OCI-LY1 (cell line): ENCODE data around the gene RCN2.
A peak's percentile ranks its signal among the peaks of the same experiment; 100 is the strongest.

Experiments used
- H2AFZ ChIP-seq: fragments of 200-600 bp; sonication (generic), shearing (Covaris generic); 2 replicates; pipeline ENCODE4 v1.6.0; 2014; ENCODE audit warnings: antibody characterized with exemption, mild to moderate bottlenecking, low read length
- H3F3A ChIP-seq: fragments of 200-600 bp; sonication (generic), shearing (Covaris generic); 2 replicates; pipeline ENCODE4 v1.6.0; 2014; ENCODE audit warnings: mild to moderate bottlenecking, antibody characterized with exemption, low read length, moderate library complexity; ENCODE audit not compliant: insufficient read depth
- H3K27ac ChIP-seq: fragments of 200-600 bp; sonication (generic); 2 replicates; pipeline ENCODE4 v1.5.1; 2014; ENCODE audit warnings: low read length, mixed run types, mild to moderate bottlenecking, low read depth; ENCODE audit not compliant: poor library complexity, severe bottlenecking
- H3K27me3 ChIP-seq: fragments of 200-600 bp; sonication (generic); 2 replicates; pipeline ENCODE4 v1.6.0; 2014; ENCODE audit warnings: antibody characterized with exemption, mild to moderate bottlenecking, low read length, moderate library complexity; ENCODE audit not compliant: insufficient read depth
- H3K36me3 ChIP-seq: fragments of 200-600 bp; sonication (generic); 2 replicates; pipeline ENCODE4 v1.6.1; 2014; ENCODE audit warnings: mild to moderate bottlenecking, antibody characterized with exemption, low read length, moderate library complexity, mixed read lengths; ENCODE audit not compliant: insufficient read depth
- H3K4me1 ChIP-seq: fragments of 200-600 bp; sonication (generic); 2 replicates; pipeline ENCODE4 v1.5.1; 2014; ENCODE audit warnings: mild to moderate bottlenecking, low read length, moderate library complexity; ENCODE audit not compliant: insufficient read depth, severe bottlenecking
- H3K4me2 ChIP-seq: fragments of 200-600 bp; sonication (generic), shearing (Covaris generic); 2 replicates; pipeline ENCODE4 v1.6.1; 2014; ENCODE audit warnings: low read length
- H3K4me3 ChIP-seq: fragments of 200-600 bp; sonication (generic); 2 replicates; pipeline ENCODE4 v1.5.1; 2014; ENCODE audit warnings: low read length, low read depth, mild to moderate bottlenecking, mixed read lengths; ENCODE audit not compliant: poor library complexity, severe bottlenecking
- H3K79me2 ChIP-seq: fragments of 200-600 bp; shearing (Covaris generic); 2 replicates; pipeline ENCODE4 v1.6.1; 2016; ENCODE audit warnings: mixed run types, low read length, mixed read lengths; ENCODE audit not compliant: insufficient read depth
- H3K9ac ChIP-seq: fragments of 200-600 bp; sonication (generic), shearing (Covaris generic); 2 replicates; pipeline ENCODE4 v1.6.1; 2014; ENCODE audit warnings: mild to moderate bottlenecking, low read length, mixed read lengths
- H3K9me2 ChIP-seq: fragments of 200-600 bp; sonication (generic), shearing (Covaris generic); 2 replicates; pipeline ENCODE4 v1.6.1; 2014; ENCODE audit warnings: low read depth, mild to moderate bottlenecking, low read length, mixed read lengths
- H3K9me3 ChIP-seq: fragments of 200-600 bp; shearing (Covaris generic); 2 replicates; pipeline ENCODE4 v1.6.1; 2014; ENCODE audit warnings: low read length, mixed read lengths
- H4K20me1 ChIP-seq: fragments of 200-600 bp; sonication (generic), shearing (Covaris generic); 2 replicates; pipeline ENCODE4 v1.6.0; 2016; ENCODE audit warnings: mild to moderate bottlenecking, low read length; ENCODE audit not compliant: insufficient read depth
- EZH2 ChIP-seq: fragments of 200-600 bp; sonication (generic), shearing (Covaris generic); IDR thresholded peaks from 2 replicates; pipeline ENCODE4 v1.8.0; 2017; ENCODE audit warnings: borderline replicate concordance, mixed run types, mild to moderate bottlenecking, antibody characterized with exemption, low read length, moderate library complexity, mixed read lengths
- TF ChIP-seq, protein P1 (sequence below): fragments of 200-600 bp; sonication (generic), shearing (Covaris generic); IDR thresholded peaks from 2 replicates; pipeline ENCODE4 v1.5.1; 2017; ENCODE audit warnings: mild to moderate bottlenecking, antibody characterized with exemption, low read length, moderate library complexity, mixed read lengths

RCN2 gene

DNA sequence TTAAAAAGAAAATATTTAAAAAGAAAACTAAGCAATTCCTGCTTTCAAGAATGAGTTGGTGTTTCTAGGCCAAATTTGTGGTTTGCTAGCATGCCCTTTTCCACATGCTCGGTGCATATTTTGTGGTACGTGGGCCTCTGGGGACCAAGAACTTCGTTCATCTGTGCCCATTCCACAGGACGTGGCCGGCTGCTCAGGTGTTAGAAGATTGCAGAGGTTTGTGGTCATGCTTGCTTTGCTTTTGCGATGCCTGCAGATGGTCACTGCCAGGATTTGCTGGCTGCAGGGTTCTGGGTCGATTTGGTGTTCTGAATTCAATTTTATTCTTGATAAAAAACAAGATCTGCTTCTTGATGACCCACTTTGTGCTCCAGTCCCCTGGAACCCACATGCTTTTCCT, 70.9 kb downstream of the RCN2 start:
- H4K20me1 ChIP-seq: no peaks in the 10 kb centered on the region
- H3K4me3 ChIP-seq: no peak overlapping the region
- TF ChIP-seq EZH2: no peak
- TF ChIP-seq, protein P1, sequence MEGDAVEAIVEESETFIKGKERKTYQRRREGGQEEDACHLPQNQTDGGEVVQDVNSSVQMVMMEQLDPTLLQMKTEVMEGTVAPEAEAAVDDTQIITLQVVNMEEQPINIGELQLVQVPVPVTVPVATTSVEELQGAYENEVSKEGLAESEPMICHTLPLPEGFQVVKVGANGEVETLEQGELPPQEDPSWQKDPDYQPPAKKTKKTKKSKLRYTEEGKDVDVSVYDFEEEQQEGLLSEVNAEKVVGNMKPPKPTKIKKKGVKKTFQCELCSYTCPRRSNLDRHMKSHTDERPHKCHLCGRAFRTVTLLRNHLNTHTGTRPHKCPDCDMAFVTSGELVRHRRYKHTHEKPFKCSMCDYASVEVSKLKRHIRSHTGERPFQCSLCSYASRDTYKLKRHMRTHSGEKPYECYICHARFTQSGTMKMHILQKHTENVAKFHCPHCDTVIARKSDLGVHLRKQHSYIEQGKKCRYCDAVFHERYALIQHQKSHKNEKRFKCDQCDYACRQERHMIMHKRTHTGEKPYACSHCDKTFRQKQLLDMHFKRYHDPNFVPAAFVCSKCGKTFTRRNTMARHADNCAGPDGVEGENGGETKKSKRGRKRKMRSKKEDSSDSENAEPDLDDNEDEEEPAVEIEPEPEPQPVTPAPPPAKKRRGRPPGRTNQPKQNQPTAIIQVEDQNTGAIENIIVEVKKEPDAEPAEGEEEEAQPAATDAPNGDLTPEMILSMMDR: no peak
- no peaks in the 10 kb centered on the region for H3K79me2 ChIP-seq
- no peaks in the 10 kb centered on the region for H3K9me2 ChIP-seq
- no peak overlapping the region for H2AFZ ChIP-seq
- no peaks in the 10 kb centered on the region; the same call in 1 of the 2 replicates for H3K27me3 ChIP-seq
- H3K4me1 ChIP-seq: peaks cover 15% of the 10 kb centered on the region
- H3K36me3 ChIP-seq: no peaks in the 10 kb centered on the region
- H3F3A ChIP-seq: no peaks in the 10 kb centered on the region
- H3K27ac ChIP-seq: no peak overlapping the region
- H3K4me2 ChIP-seq: peak overlapping the region; percentile 35; the same call in 1 of the 2 replicates
- no peak overlapping the region for H3K9ac ChIP-seq
- no peaks in the 10 kb centered on the region for H3K9me3 ChIP-seq

DNA sequence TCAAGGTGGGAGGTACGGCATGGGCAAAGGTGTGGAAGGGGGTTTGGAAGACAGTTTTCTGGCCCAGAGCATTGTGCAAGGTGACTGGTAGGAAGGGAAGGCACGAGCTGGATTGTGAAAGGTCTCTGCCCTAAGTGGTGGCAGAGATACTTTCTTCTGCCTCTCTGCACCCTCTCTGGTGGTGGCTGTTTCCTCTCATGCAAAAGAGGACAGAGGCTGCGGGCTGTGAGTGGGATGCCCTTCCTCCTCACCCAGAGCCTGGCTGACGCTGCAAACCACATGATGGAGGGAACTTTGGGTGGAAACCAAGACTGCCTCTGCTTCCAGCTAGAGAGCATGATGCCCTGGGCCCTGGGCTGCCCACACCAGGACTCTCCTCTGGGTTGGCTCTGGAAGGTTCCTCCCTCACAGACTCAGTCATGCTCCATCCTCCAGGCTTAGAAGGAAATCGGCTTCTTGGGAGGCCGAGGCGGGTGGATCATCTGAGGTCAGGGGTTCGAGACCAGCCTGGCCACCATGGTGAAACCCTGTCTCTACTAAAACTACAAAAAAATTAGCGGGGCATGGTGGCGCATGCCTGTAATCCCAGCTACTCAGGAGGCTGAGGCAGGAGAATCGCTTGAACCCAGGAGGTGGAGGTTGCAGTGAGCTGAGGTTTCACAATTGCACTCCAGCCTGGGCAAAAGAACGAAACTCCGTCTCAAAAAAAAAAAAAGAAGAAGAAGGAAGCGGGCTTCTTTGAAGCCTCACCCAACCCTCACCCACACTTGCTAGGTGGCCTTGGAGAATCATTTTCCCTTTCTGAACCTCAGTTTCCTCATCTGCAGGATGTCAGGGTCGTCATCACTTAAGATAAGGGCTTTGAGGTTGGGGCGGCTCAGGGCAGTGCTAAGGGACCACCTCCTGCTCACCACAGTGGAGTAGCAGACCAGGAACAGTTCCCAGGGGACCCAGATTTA, 71.7 kb downstream of the RCN2 start:
- Histone ChIP-seq H4K20me1 (no peaks in the 10 kb centered on the region), H2AFZ (no peak overlapping the region), H3K4me3 (no peak overlapping the region), H3K9me2 (no peaks in the 10 kb centered on the region), H3K36me3 (no peaks in the 10 kb centered on the region), H3K4me2 (peak overlapping the region; percentile 35; the same call in 1 of the 2 replicates), H3K27ac (no peak overlapping the region), H3K9me3 (no peaks in the 10 kb centered on the region), H3K27me3 (no peaks in the 10 kb centered on the region; the same call in 1 of the 2 replicates), H3F3A (no peaks in the 10 kb centered on the region), H3K4me1 (peaks cover 15% of the 10 kb centered on the region), H3K79me2 (no peaks in the 10 kb centered on the region), H3K9ac (no peak overlapping the region)
- TF ChIP-seq, protein P1: no peak
- TF ChIP-seq EZH2: no peak
